MG63 (cell line): ENCODE data around the gene CALCB. TPM values are rescaled to one million over a fixed set of nuclear protein-coding genes. Genes with fewer than 3 reads are reported as not detected.
A peak's percentile ranks its signal among the peaks of the same experiment; 100 is the strongest.
"Not testable (repeated sequence)": the region's sequence is repeated elsewhere in the genome, so short reads cannot be mapped to it uniquely, and the experiment has no call there.

ENCODE experiments used
- DNase-seq: peaks from one replicate; pipeline ENCODE4 v3.0.0-alpha.2; 2020
- H3K27me3 ChIP-seq: fragments of 250-450 bp; sonication (Bioruptor Pico); 2 replicates; pipeline ENCODE4 v1.5.1; 2020; ENCODE audit warnings: mild to moderate bottlenecking, moderate library complexity
- H3K36me3 ChIP-seq: fragments of 250-450 bp; sonication (Bioruptor Pico); 2 replicates; pipeline ENCODE4 v1.5.1; 2020; ENCODE audit warnings: mild to moderate bottlenecking, moderate library complexity
- H3K4me3 ChIP-seq: fragments of 250-450 bp; sonication (Bioruptor Pico); 2 replicates; pipeline ENCODE4 v1.5.1; 2020; ENCODE audit warnings: mild to moderate bottlenecking, moderate library complexity
- H3K9me3 ChIP-seq: fragments of 250-450 bp; sonication (Bioruptor Pico); 2 replicates; pipeline ENCODE4 v1.5.1; 2020; ENCODE audit warnings: mild to moderate bottlenecking, moderate library complexity
- total RNA-seq: library from RNA; depleted of rRNA; stranded (reverse); fragments of >200 nt; shearing (Covaris generic); gene quantifications from 2 replicates; pipeline ENCODE4 v1.2.3, GENCODE V29; 2014; ENCODE audit warnings: low replicate concordance

Gene CALCB
- total RNA-seq, 1 experiment from 2014 or later, result not detected

DNA sequence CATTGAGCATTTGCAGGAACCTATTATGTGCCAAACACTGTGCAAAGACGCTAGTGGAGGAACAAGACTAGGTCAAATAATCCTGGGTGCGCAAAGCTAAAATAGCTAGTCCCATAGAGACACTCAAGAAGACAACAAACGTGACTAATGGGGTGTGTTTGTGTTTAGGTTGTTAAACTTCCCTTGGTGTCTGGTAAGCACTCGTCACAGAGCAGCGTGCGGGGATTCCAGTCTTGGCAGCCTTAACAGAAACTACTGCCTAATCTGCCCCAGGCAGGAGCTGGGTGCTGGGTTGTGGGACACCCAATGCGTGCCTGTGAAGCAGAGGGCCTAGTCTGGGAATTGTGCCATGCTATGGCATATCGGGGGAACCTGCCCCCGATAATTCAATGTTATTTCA lies 10.8 kb upstream of the CALCB start:
- Histone ChIP-seq H3K9me3 (no peaks in the 10 kb centered on the region), H3K4me3 (no peak overlapping the region), H3K36me3 (no peaks in the 10 kb centered on the region), H3K27me3 (no peaks in the 10 kb centered on the region)
- DNase-seq, result no peak

DNA sequence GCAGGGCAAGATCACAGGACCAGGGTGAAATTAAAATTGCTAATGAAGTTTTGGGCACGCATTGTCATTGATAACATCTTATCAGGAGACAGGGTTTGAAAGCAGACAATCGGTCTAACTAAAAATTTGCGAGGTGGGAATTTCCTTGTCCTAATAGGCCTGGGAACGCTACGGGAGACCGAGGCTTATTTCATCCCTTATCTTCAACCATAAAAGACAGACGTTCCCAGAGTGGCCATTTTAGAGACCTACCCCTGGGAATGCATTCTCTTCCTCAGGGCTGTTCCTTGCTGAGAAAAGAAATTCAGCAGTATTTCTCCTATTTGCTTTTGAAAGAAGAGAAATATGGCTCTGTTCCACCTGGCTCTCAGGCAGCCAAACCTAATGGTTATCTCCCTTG lies 3.6 kb upstream of the CALCB start:
- not testable (repeated sequence) for H3K36me3 ChIP-seq, H3K4me3 ChIP-seq, H3K9me3 ChIP-seq, DNase-seq, H3K27me3 ChIP-seq

DNA sequence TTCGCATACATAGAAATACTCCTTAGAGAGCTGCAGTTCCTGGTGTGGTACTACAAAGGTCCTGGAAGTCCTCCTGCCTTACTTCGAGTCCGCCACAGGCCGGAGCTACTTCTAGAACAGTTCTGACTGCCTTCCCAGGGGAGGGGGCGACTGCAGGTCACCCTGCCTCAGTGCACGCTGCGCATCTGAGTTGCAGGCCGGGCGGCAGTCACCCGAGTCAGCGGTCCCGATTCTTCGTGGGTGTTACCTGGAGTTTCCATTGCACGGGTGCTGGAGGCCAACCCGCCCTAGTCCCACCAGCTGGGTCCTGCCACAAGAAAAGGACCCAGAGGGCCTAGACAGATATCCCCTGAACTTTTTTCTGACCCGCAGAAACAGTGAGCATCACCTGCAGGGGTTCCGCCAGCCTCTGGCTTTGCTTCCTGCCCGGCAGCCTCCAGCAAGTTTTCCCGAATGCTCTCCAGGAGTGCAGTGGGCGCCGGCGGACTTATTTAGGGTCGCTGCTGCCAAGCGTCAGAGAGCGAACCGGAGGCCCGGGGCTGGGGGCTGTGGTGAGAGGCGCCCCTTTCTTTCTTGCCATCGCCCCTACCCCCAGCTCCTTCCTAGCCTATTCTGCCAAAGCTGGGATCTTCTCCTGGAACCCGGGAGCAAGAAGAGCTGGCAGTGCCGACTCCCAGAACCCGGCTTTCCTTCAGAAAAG lies 1.7 kb upstream of the CALCB start:
- Histone ChIP-seq H3K4me3 (no peak overlapping the region), H3K9me3 (no peaks in the 10 kb centered on the region), H3K27me3 (peaks cover 6% of the 10 kb centered on the region), H3K36me3 (no peaks in the 10 kb centered on the region)
- DNase-seq, result no peak

DNA sequence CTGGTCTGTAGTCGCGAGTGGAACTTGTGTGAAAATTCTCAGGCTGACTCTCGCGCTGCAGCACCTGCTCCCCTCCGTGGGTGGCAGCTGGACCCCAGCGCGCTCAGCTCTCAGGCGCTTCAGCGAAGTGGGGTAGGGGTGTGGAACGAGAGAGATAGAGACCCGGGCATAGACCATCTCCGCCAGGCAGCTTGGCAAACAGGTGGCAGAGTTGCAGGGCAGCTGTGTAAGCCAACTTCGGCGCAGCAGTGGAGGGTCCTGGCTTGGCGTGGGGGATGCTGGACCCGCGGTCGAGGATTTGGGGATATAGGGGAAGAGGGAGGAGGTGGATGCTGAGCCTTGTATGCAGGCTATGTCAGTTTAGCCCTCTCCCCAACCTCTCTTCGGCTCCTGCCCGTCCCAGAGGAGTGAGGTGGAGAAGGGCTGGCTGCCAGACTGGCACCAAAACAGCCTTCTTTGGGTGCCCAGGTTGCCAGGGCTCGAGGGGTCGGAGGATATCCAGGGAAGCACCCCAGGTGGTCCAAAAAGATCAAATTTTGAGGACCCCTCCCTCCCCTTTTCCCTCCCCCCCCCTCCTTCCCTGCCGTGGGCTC lies 746 bp upstream of the CALCB start:
- H3K4me3 ChIP-seq, result no peak overlapping the region
- no peaks in the 10 kb centered on the region for H3K9me3 ChIP-seq
- H3K27me3 ChIP-seq, result peaks cover 6% of the 10 kb centered on the region
- H3K36me3 ChIP-seq, result no peaks in the 10 kb centered on the region
- DNase-seq, result no peak

DNA sequence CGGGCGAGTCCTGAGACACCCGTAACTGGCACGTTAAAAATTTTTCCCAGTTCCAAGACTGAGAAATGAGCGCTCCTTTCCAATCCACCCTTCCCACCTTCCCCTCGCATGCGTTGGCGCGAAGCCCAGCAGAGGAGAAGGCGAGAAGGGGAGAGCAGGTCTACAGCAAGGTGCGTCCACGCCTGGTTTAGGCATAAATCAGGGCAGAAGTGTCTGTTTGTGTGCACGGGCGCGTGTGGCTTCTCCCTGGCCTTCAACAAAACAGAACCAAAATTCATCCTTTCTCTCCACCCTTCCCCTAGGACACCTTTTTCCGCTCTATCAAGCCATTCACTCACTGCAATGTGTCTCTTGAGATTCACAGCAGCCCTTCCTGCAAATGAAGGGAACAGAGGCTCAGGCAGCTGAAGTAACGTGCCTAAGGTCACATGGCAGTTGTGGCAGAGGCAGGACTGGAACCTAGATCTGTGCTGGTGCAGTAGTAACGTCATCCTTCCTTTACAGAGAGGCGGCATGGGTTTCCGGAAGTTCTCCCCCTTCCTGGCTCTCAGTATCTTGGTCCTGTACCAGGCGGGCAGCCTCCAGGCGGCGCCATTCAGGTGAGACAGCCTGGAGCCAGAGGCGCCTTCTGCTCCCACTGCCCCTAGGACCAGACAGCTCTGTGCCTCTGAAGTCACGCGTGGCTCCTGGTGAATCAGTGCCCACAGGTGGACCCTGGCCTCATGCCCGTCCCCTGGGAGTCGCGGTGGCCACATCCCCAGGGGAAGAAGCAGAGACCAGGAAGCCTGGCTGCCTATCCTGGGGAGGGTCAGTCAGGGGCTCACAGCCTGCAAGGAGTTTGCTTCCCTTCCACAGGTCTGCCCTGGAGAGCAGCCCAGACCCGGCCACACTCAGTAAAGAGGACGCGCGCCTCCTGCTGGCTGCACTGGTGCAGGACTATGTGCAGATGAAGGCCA lies 1.1 kb downstream of the CALCB start:
- Histone ChIP-seq H3K36me3 (no peaks in the 10 kb centered on the region), H3K9me3 (no peaks in the 10 kb centered on the region), H3K27me3 (peaks cover 6% of the 10 kb centered on the region), H3K4me3 (no peak overlapping the region)
- DNase-seq, result peak; percentile 64

DNA sequence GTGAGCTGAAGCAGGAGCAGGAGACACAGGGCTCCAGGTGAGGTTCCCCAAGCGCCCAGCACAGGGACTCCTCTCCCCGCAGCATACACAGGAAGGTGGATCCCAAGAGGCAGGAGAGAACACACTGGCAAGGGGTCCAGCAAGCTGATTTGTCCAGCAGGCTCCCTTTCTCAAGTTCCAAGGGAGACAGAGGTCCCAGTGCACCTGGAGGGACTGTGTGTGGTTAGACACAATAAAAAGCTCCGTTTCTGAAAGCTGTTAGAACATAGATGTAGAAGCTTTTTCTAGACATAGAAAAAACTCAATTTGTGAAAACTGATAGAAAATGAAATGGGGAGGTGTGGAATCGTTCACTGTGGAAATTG lies 1.8 kb downstream of the CALCB start:
- Histone ChIP-seq H3K27me3 (peaks cover 6% of the 10 kb centered on the region), H3K36me3 (no peaks in the 10 kb centered on the region)

DNA sequence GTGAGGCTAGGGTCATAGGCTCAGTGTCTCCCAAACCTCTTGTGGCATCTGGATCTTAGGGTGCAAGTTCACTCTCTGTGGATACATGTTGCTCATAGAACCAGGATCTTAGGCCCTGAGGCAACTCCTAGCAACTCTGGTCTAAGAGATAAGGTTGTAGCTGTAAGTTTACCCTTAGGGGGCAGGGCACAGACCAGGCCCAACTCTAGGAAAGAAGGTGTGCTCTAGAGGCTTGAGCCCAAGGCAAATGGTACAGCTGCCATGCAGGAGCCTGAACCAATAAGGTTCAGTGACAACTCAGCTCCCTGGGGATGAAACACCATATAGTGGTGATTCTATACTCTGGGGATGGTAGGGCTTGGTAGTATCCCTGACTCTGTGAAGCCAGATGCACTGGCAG lies 17.8 kb downstream of the CALCB start:
- no peaks in the 10 kb centered on the region for H3K36me3 ChIP-seq
- H3K9me3 ChIP-seq, result no peaks in the 10 kb centered on the region

More for the DNA sequence above, 1.8 kb downstream of the CALCB start:
- no peak overlapping the region for H3K4me3 ChIP-seq
- no peaks in the 10 kb centered on the region for H3K9me3 ChIP-seq
- no peak for DNase-seq

DNA sequence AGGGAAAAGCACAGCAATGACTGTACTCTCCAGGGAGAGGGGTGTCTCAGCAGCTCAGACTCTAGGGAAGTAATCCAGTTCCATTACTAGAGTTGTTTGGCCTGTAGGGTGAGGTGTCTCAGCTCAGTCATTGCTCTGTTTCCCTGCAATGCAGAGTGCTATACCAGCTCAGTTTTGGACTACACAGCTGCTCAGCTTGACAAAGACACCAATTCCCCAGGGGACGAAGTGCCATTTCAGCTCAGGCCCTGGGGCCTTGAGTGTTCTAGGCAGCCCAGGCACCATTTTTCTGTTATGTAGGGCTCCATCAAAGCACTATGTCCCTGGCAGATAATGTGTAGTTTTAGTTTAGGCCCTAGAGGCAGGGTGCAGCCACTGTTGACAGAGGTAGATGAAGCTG lies 18.2 kb downstream of the CALCB start:
- Histone ChIP-seq H3K36me3 (no peaks in the 10 kb centered on the region), H3K4me3 (no peak overlapping the region)
- DNase-seq, result no peak

More for the DNA sequence above, 17.8 kb downstream of the CALCB start:
- H3K4me3 ChIP-seq, result no peak overlapping the region
- no peaks in the 10 kb centered on the region for H3K27me3 ChIP-seq
- no peak for DNase-seq

DNA sequence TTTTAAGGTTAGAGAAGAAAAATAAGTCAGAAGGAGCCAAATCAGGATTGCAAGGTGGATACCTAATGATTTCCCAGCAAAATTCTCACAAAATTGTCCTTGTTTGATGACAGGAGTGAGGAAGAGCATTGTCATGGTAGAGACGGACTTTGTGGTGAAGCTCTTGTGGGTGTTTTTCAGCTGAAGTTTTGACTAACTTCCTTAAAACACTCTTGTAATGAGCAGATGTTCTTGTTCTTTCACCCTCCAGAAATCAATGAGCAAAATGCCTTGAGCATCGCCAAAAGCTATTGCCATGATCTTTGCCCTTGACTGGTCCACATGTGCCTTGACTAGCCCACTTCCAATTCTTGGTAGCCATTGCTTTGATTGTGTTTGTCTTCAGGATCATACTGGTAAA lies 20.0 kb downstream of the CALCB start:
- no peaks in the 10 kb centered on the region for H3K27me3 ChIP-seq
- H3K9me3 ChIP-seq, result no peaks in the 10 kb centered on the region
- no peaks in the 10 kb centered on the region for H3K36me3 ChIP-seq
- DNase-seq, result no peak
- no peak overlapping the region for H3K4me3 ChIP-seq

More for the DNA sequence above, 18.2 kb downstream of the CALCB start:
- Histone ChIP-seq H3K9me3 (no peaks in the 10 kb centered on the region), H3K27me3 (no peaks in the 10 kb centered on the region)

DNA sequence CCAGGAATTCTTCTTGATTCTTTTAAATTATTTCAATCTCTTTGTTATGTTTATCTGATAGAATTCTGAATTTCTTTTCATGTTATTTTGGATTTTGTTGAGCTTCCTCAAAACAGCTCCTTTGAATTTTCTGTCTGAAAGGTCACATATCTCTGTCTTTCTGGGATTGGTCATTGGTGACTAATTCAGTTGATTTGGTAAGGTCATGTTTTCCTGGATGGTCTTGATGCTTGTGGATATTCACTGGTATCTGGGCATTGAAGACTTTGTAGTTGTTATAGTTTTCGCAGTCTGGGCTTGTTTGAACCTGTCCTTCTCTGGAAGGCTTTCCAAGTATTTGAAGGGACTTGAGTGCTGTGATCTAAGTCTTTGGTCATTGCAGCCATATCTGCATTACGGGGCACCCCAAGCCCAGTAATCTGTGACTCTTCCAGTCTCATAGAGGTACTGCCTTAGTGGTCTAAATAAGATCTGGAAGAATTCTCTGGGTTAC lies 22.4 kb downstream of the CALCB start:
- no peak for DNase-seq
- Histone ChIP-seq H3K4me3 (no peak overlapping the region), H3K9me3 (no peaks in the 10 kb centered on the region), H3K36me3 (no peaks in the 10 kb centered on the region), H3K27me3 (no peaks in the 10 kb centered on the region)

DNA sequence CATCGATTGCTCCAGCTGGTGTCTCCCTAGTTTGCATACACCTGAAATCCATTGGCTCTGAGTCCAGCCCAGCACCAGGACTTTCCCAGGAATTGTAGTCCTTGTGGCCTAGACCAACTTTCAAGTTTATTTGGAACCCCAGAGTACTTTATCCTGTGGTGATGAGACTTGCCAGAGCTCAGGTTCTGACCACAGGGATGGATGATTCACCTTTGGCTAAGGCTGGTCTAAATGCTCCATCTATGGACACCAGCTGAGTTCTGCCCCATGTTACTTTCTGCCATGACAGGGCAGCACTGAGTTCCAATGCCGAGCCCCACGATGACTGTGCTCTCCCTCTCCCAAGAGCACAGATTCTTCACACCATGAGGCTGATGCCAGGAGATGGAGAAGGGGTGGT lies 24.0 kb downstream of the CALCB start:
- no peak for DNase-seq
- no peaks in the 10 kb centered on the region for H3K36me3 ChIP-seq
- H3K27me3 ChIP-seq, result no peaks in the 10 kb centered on the region
- H3K4me3 ChIP-seq, result no peak overlapping the region
- no peaks in the 10 kb centered on the region for H3K9me3 ChIP-seq

DNA sequence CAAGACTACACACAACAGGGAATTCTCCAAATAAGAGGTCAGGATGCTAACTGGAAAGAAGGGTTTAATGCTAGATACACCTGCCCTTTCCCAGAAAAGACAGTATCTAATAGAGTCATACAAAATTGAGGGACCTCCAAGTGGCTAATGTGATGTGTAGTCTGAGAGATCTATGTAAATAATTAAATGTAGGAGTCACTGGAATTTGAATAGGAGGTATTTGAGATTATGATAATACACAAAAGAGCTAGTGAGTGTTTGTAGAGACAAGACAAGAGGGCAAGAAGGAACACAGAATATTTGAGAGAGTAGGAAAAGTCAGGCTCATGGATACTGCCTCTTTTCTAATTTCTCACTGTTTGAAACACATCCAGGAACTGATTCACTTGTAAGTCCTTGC lies 25.9 kb downstream of the CALCB start:
- H3K27me3 ChIP-seq, result no peaks in the 10 kb centered on the region
- no peak overlapping the region for H3K4me3 ChIP-seq
- H3K9me3 ChIP-seq, result no peaks in the 10 kb centered on the region; the same call in 1 of the 2 replicates
- no peak for DNase-seq
- no peaks in the 10 kb centered on the region for H3K36me3 ChIP-seq

DNA sequence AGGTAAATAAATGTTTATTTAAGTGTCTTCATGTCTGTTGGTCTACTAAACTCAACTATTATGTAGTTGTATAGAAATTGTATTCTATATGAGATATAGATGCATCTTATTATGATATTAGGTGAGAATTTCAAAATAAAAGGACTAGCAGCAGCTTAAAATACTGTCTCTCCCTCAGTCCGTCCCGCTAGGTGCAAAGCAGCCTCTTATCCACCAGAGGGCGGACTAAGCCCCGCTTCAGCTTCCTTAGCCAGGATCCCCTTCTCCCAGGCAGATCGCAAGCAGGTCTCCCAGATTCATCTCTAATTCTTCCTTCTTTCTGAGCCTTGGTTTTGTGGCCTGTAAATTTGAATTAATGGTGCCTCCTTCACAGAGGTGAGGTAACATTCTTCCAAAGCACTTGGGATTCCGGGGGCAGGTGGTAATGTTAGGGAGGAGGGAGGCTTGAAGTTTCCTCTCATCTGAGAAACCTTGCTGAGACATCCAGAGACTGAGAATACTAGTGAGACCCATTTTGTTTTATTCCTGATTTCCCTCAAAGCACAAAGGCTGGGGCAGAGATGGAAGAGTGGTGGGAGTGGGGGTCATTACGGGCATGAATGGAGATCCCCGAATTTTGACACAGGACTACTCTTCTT lies 27.8 kb downstream of the CALCB start:
- Histone ChIP-seq H3K9me3 (no peaks in the 10 kb centered on the region; the same call in 1 of the 2 replicates), H3K36me3 (no peaks in the 10 kb centered on the region), H3K4me3 (no peak overlapping the region), H3K27me3 (no peaks in the 10 kb centered on the region)
- DNase-seq, result peak; percentile 43

DNA sequence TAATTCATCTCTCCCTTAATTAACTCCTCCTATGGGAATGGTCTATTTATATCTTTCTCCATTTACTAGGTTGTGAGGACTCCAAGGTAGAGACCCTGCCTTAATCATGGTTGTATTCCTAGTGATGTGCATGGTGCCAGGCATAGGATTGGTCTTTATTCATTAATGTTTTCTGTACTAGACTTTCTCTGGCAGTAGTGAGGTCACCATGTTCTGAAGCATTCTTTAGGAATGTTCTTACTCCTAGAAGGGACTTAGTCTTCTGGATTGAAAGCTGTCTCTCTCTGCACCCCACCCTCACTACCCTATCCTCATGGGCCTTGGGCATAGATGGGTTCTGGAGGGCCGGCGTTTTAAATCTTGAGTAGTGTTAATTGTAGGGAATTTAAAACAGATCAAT lies 30.8 kb downstream of the CALCB start:
- H3K36me3 ChIP-seq, result no peaks in the 10 kb centered on the region
- no peak for DNase-seq
- H3K4me3 ChIP-seq, result no peak overlapping the region
- no peaks in the 10 kb centered on the region; the same call in 1 of the 2 replicates for H3K9me3 ChIP-seq
- no peaks in the 10 kb centered on the region for H3K27me3 ChIP-seq

DNA sequence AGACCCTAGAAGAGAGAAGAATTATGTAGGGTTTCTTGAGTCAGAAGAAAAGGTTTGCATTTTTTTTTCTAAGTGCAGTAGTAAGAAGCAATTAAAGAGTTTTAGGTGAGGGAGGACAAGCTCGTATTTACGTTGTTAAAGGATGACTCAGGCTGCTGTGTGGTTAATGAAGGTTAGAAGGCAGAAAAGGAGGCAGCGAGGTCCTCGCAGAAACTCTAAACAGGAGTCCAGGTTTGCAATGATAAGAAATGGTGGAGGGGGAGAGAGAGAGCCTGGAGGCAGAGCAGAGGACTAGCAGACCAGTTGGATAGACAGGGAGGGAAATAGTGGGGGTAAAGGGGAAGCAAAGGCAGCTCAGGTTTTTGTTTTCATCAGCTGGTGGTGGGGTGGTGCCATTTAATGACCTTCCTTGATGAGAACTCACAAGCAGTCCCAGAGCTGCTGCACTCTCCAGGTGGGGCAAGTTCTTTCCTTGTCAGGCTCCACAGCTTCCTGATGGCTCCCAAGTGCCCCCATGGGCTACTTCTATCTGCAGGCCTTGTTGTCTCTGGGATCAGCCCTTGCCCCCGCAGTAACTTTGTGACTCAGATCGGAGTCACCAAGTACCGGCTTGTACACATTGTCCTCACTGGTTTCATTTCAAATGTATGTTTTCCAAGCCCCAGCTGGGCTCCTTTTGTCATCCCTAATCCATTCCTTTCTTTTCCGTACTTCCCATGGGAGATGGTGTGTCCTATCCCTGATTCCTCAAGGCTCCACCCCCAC lies 33.0 kb downstream of the CALCB start:
- Histone ChIP-seq H3K4me3 (no peak overlapping the region), H3K9me3 (no peaks in the 10 kb centered on the region; the same call in 1 of the 2 replicates), H3K36me3 (no peaks in the 10 kb centered on the region), H3K27me3 (no peaks in the 10 kb centered on the region)
- DNase-seq, result peak; percentile 74
